Loucy (cell line): ENCODE data around the gene GREB1.

ENCODE experiments used
- H2AFZ ChIP-seq: fragments of 200-600 bp; sonication (generic); 2 replicates; pipeline ENCODE4 v1.6.0; 2016; ENCODE audit warnings: antibody characterized with exemption, mild to moderate bottlenecking, low read length, moderate library complexity
- H3F3A ChIP-seq: fragments of 200-600 bp; 2 replicates; pipeline ENCODE4 v1.6.0; 2016; ENCODE audit warnings: antibody characterized with exemption, low read depth, mild to moderate bottlenecking
- H3K27me3 ChIP-seq: fragments of 200-600 bp; sonication (generic); 2 replicates; pipeline ENCODE4 v1.6.1; 2014; ENCODE audit warnings: low read length, mild to moderate bottlenecking; ENCODE audit not compliant: insufficient read depth, poor library complexity, severe bottlenecking
- H3K36me3 ChIP-seq: fragments of 200-600 bp; sonication (generic); 2 replicates; pipeline ENCODE4 v1.6.1; 2016; ENCODE audit warnings: low read length; ENCODE audit not compliant: insufficient read depth
- H3K4me1 ChIP-seq: fragments of 200-600 bp; sonication (generic); 2 replicates; pipeline ENCODE4 v1.5.1; 2014; ENCODE audit warnings: low read length, mild to moderate bottlenecking; ENCODE audit not compliant: insufficient read depth, poor library complexity, severe bottlenecking
- H3K4me2 ChIP-seq: fragments of 200-600 bp; sonication (generic); 2 replicates; pipeline ENCODE4 v1.6.0; 2014; ENCODE audit warnings: antibody characterized with exemption, low read length, low read depth, mild to moderate bottlenecking; ENCODE audit not compliant: poor library complexity, severe bottlenecking
- H3K4me3 ChIP-seq: fragments of 200-600 bp; sonication (generic); 2 replicates; pipeline ENCODE4 v1.5.1; 2014; ENCODE audit warnings: low read length, mild to moderate bottlenecking, mixed read lengths; ENCODE audit not compliant: poor library complexity, severe bottlenecking
- H3K79me2 ChIP-seq: fragments of 200-600 bp; sonication (generic); 2 replicates; pipeline ENCODE4 v1.6.1; 2014; ENCODE audit warnings: low read length; ENCODE audit not compliant: insufficient read depth
- H3K9ac ChIP-seq: fragments of 200-600 bp; sonication (generic); 2 replicates; pipeline ENCODE4 v1.6.0; 2014; ENCODE audit warnings: mild to moderate bottlenecking, low read depth, low read length, moderate library complexity; ENCODE audit not compliant: poor library complexity, severe bottlenecking
- H3K9me2 ChIP-seq: fragments of 200-600 bp; sonication (generic); replicated peaks from 2 replicates; pipeline ENCODE4 v1.6.1; 2016; ENCODE audit warnings: low read depth, low read length, mixed read lengths
- H3K9me3 ChIP-seq: fragments of 200-600 bp; sonication (generic); 2 replicates; pipeline ENCODE4 v1.6.1; 2014; ENCODE audit warnings: mild to moderate bottlenecking, antibody characterized with exemption, low read length, low read depth; ENCODE audit not compliant: insufficient read depth
- H4K20me1 ChIP-seq: fragments of 200-600 bp; sonication (generic); 2 replicates; pipeline ENCODE4 v1.6.0; 2014; ENCODE audit warnings: antibody characterized with exemption, low read length, mild to moderate bottlenecking; ENCODE audit not compliant: insufficient read depth, poor library complexity, severe bottlenecking
- EZH2phosphoT487 ChIP-seq: fragments of 200-600 bp; IDR thresholded peaks from 2 replicates; pipeline ENCODE4 v1.6.1; 2018; ENCODE audit warnings: antibody characterized with exemption, mild to moderate bottlenecking, moderate library complexity, borderline replicate concordance
- TF ChIP-seq, protein P1 (sequence below): fragments of 200-600 bp; sonication (generic); conservative IDR thresholded peaks from 2 replicates; pipeline ENCODE4 v1.5.1; 2014; ENCODE audit warnings: mild to moderate bottlenecking, antibody characterized with exemption, low read length

GREB1 gene

DNA sequence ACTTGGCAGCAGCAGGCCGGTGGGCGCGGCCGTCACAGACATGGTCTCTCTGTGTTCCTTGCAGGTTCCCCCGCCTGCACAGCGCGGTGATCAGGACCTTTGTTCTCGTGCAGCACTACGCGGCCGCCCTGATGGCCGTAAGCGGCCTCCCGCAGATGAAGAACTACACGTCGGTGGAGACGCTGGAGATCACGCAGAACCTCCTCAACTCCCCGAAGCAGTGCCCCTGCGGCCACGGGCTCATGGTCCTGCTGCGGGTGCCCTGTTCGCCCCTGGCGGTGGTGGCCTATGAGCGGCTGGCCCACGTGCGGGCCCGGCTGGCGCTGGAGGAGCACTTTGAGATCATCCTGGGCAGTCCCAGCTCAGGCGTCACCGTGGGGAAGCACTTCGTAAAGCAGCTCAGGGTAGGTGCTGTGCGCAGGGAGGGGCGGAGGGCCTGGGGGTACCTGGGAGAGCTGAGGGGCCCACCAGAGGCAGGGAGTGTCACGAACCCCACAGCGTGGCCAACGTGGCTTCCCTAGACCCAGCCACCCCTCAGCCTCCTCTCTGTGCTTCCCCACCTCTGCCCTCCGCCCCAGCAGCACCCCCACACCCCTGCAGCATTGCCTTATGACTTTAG, 76.9 kb downstream of the GREB1 start:
- H3K9me2 ChIP-seq: no peaks in the 10 kb centered on the region
- TF ChIP-seq EZH2phosphoT487: no peak
- TF ChIP-seq, protein P1, sequence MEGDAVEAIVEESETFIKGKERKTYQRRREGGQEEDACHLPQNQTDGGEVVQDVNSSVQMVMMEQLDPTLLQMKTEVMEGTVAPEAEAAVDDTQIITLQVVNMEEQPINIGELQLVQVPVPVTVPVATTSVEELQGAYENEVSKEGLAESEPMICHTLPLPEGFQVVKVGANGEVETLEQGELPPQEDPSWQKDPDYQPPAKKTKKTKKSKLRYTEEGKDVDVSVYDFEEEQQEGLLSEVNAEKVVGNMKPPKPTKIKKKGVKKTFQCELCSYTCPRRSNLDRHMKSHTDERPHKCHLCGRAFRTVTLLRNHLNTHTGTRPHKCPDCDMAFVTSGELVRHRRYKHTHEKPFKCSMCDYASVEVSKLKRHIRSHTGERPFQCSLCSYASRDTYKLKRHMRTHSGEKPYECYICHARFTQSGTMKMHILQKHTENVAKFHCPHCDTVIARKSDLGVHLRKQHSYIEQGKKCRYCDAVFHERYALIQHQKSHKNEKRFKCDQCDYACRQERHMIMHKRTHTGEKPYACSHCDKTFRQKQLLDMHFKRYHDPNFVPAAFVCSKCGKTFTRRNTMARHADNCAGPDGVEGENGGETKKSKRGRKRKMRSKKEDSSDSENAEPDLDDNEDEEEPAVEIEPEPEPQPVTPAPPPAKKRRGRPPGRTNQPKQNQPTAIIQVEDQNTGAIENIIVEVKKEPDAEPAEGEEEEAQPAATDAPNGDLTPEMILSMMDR: no peak
- no peaks in the 10 kb centered on the region for H3F3A ChIP-seq
- no peak overlapping the region for H3K4me2 ChIP-seq
- no peaks in the 10 kb centered on the region for H3K4me1 ChIP-seq
- H3K36me3 ChIP-seq: no peaks in the 10 kb centered on the region
- no peak overlapping the region for H3K4me3 ChIP-seq
- no peak overlapping the region for H3K9ac ChIP-seq
- no peaks in the 10 kb centered on the region for H3K9me3 ChIP-seq
- no peaks in the 10 kb centered on the region for H3K79me2 ChIP-seq
- H2AFZ ChIP-seq: no peak overlapping the region
- H3K27me3 ChIP-seq: no peaks in the 10 kb centered on the region
- no peaks in the 10 kb centered on the region for H4K20me1 ChIP-seq

DNA sequence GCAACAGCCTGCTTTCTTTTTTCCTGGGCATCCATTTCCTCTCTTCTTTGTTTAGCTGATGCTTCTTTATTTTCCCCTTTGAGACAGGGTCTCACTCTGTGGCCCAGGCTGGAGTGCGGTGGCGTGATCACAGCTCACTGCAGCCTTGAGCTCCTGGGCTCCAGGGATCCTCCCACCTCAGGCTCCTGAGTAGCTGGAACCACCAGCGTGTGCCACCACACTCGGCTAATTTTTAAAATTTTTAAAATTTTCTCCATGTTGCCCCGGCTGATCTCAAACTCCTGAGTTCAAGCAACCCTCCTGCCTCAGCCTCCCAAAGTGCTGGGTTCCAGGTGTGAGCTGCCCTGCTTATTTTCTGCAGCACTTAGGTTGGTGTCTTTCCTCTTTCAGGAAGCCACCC, 77.4 kb downstream of the GREB1 start:
- Histone ChIP-seq H2AFZ (no peak overlapping the region), H3K4me1 (no peaks in the 10 kb centered on the region), H3K4me3 (no peak overlapping the region), H3K79me2 (no peaks in the 10 kb centered on the region), H3K27me3 (no peaks in the 10 kb centered on the region), H4K20me1 (no peaks in the 10 kb centered on the region), H3K9me2 (no peaks in the 10 kb centered on the region), H3K4me2 (no peak overlapping the region), H3K9ac (no peak overlapping the region), H3F3A (no peaks in the 10 kb centered on the region), H3K36me3 (no peaks in the 10 kb centered on the region), H3K9me3 (no peaks in the 10 kb centered on the region)
- TF ChIP-seq, protein P1: no peak
- TF ChIP-seq EZH2phosphoT487: no peak

DNA sequence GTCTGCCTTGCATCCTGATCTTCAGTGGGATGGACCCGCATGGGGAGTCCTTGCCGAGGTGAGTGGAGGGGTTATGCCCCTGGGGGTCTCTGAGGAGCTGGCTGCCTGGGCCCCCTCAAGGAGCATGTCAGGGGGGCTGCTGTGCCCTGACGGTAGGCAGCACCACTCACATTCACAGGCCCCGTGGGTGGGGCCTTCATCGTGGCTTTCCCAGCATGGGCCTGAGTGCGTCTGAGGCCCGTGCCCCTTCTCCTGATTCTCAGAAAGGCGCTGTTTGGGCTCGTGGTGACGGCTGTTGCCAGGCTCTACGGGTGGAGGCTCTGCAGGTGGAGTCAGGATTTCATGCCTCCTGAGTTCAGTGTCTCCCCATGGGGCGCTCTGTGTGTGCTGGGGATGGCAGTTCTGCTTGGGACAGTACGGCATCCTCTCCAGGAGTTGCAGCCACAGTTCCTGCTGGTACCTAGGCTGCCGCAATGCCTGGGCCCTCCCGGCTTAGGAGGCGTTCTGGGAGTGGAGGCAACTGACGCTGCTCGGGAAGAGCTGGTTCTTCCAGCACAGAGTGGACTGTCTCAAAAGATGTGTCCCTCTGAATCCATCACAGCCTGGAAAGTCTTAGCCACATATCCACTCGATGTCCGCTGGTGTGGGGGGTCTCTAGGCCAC, 78.8 kb downstream of the GREB1 start:
- Histone ChIP-seq H3K4me3 (no peak overlapping the region), H3K79me2 (no peaks in the 10 kb centered on the region)

More for the DNA sequence above, 78.8 kb downstream of the GREB1 start:
- H3K36me3 ChIP-seq: no peaks in the 10 kb centered on the region
- no peaks in the 10 kb centered on the region for H3K9me3 ChIP-seq
- no peaks in the 10 kb centered on the region for H3K27me3 ChIP-seq
- H3K9me2 ChIP-seq: no peaks in the 10 kb centered on the region
- TF ChIP-seq, protein P1: no peak
- no peak for TF ChIP-seq EZH2phosphoT487
- H3K9ac ChIP-seq: no peak overlapping the region
- no peak overlapping the region for H2AFZ ChIP-seq
- no peaks in the 10 kb centered on the region for H3F3A ChIP-seq
- H3K4me1 ChIP-seq: no peaks in the 10 kb centered on the region
- no peaks in the 10 kb centered on the region for H4K20me1 ChIP-seq
- no peak overlapping the region for H3K4me2 ChIP-seq
